ENCODE data around the gene RETREG1.

RETREG1 gene

GRCh38 chr5:16492398-16493140 is 124.2 kb downstream of the RETREG1 start:
- Histone ChIP-seq H3K27ac (ENCODE audit: low read length) (no peak overlapping the region), H3K9me3 (ENCODE audit: control insufficient read depth in 1 of 2, low read length in 2 of 2) (peaks cover 0 to 9% of the 10 kb centered on the region in 2 donors), H3K4me1 (ENCODE audit: control insufficient read depth in 1 of 2, insufficient read depth in 2 of 2, low read length in 2 of 2) (peaks cover 0 to 3% of the 10 kb centered on the region in 2 donors), H3K4me3 (ENCODE audit: low read depth in 1 of 2, low read length in 2 of 2) (no peak overlapping the region), H3K36me3 (ENCODE audit: control insufficient read depth in 1 of 2, insufficient read depth in 2 of 2, low read length in 2 of 2) (no peaks in the 10 kb centered on the region), H3K27me3 (ENCODE audit: low read depth, low read length) (no peaks in the 10 kb centered on the region)

DNA sequence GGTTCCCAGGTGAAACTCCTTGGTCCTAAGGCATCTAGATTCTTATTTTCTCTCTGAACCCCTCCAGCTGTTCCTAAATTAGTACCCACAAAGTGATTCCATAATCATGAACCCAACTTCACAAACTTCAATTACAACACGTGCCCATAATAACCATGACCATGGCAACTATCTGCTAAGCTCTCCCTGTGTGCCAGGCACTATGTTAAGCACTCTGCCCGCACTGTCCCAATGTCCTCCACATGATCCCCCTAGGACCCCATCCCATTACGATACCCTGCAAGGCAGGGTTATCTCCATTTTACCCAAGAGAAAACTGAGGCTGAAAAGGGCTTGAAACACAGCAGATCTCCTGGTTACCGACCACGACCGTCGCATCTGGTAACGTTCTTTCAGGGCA is 125.9 kb downstream of the RETREG1 start:
- Histone ChIP-seq H3K9me3 (ENCODE audit: control insufficient read depth in 1 of 2, low read length in 2 of 2) (peaks cover 0 to 5% of the 10 kb centered on the region in 2 donors), H3K27me3 (ENCODE audit: low read depth, low read length) (no peaks in the 10 kb centered on the region), H3K27ac (ENCODE audit: low read length) (no peak overlapping the region), H3K36me3 (ENCODE audit: control insufficient read depth in 1 of 2, insufficient read depth in 2 of 2, low read length in 2 of 2) (no peaks in the 10 kb centered on the region), H3K4me1 (ENCODE audit: control insufficient read depth in 1 of 2, insufficient read depth in 2 of 2, low read length in 2 of 2) (peaks cover 0 to 3% of the 10 kb centered on the region in 2 donors), H3K4me3 (ENCODE audit: low read depth in 1 of 2, low read length in 2 of 2) (no peak overlapping the region)

DNA sequence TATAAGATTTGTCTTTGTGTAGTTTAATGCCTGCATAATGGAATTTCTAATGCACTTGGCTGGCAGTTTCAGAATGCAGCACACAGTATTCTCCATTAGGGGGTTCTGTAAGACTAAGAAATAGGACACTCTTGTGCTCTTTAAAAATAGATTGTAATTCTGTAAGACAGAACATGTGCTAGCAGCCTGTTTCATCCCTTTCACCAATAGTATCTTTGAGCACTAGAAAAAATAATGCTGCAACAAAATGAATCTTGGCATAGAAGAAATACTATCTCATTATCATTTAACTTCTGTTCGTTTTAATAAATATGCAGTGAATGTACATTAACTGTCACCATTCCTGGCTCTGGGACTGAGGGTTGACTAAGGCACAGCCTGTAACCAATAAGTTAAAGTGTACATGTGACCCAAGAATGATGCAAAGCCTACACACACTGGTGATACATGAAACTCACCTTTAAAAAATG is 127.4 kb downstream of the RETREG1 start:
- Histone ChIP-seq H3K36me3 (ENCODE audit: control insufficient read depth in 1 of 2, insufficient read depth in 2 of 2, low read length in 2 of 2) (no peaks in the 10 kb centered on the region), H3K9me3 (ENCODE audit: control insufficient read depth in 1 of 2, low read length in 2 of 2) (no peaks in the 10 kb centered on the region), H3K4me3 (ENCODE audit: low read depth in 1 of 2, low read length in 2 of 2) (no peak overlapping the region), H3K27me3 (ENCODE audit: low read depth, low read length) (no peaks in the 10 kb centered on the region), H3K4me1 (ENCODE audit: control insufficient read depth in 1 of 2, insufficient read depth in 2 of 2, low read length in 2 of 2) (peaks cover 0 to 3% of the 10 kb centered on the region in 2 donors), H3K27ac (ENCODE audit: low read length) (no peak overlapping the region)

DNA sequence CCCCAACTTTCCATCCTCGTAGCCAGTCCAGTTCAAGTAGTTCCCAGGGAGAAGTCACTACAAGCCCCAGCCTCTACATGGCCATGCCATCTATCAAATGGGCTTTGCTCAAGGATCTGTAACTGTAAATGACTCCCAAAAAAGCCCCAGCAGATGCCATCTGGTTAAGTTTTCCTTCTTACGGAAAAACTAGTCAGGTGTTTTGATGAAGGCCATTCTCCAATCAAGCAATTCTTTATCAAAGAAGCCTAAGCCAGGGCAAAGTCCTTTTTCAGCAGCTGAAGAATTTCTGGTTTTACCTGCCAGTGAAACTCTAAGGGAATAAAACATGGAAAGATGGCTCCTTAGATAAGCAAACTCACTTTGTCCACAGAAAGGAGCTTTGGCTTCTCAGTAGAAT is 129.3 kb downstream of the RETREG1 start:
- H3K27ac ChIP-seq (ENCODE audit: low read length), result peak overlapping the region; percentile 16
- H3K36me3 ChIP-seq (ENCODE audit: control insufficient read depth in 1 of 2, insufficient read depth in 2 of 2, low read length in 2 of 2), result no peaks in the 10 kb centered on the region
- no peaks in the 10 kb centered on the region for H3K4me1 ChIP-seq (ENCODE audit: control insufficient read depth in 1 of 2, insufficient read depth in 2 of 2, low read length in 2 of 2)
- H3K9me3 ChIP-seq (ENCODE audit: control insufficient read depth in 1 of 2, low read length in 2 of 2), result no peaks in the 10 kb centered on the region
- H3K27me3 ChIP-seq (ENCODE audit: low read depth, low read length), result no peaks in the 10 kb centered on the region
- no peak overlapping the region for H3K4me3 ChIP-seq (ENCODE audit: low read depth in 1 of 2, low read length in 2 of 2)

GRCh38 chr5:16486711-16487111 is 130.1 kb downstream of the RETREG1 start:
- H3K4me3 ChIP-seq (ENCODE audit: low read depth in 1 of 2, low read length in 2 of 2), result no peak overlapping the region
- no peak overlapping the region for H3K27ac ChIP-seq (ENCODE audit: low read length)
- no peaks in the 10 kb centered on the region for H3K27me3 ChIP-seq (ENCODE audit: low read depth, low read length)
- H3K4me1 ChIP-seq (ENCODE audit: control insufficient read depth in 1 of 2, insufficient read depth in 2 of 2, low read length in 2 of 2), result no peaks in the 10 kb centered on the region
- H3K36me3 ChIP-seq (ENCODE audit: control insufficient read depth in 1 of 2, insufficient read depth in 2 of 2, low read length in 2 of 2), result no peaks in the 10 kb centered on the region
- no peaks in the 10 kb centered on the region for H3K9me3 ChIP-seq (ENCODE audit: control insufficient read depth in 1 of 2, low read length in 2 of 2)

DNA sequence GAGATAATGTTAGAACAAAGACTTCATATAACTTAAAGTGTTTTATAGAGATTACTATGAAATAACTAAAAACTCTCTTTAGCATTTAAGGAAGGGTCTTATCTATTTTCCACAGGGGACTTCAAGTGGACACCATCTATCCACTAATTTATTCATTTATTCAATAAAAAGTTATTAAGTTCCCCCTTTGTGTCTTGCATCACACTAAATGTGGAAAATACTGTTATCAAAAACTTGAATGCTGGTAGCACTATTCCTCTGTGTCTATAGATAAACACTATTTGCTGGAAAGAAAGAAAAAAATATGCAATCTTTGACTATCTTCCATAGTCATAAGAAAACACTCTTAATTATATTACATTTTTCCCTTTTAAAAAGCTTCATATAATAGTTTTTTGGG is 131.1 kb downstream of the RETREG1 start:
- Histone ChIP-seq H3K27ac (ENCODE audit: low read length) (no peak overlapping the region), H3K9me3 (ENCODE audit: control insufficient read depth in 1 of 2, low read length in 2 of 2) (no peaks in the 10 kb centered on the region), H3K27me3 (ENCODE audit: low read depth, low read length) (no peaks in the 10 kb centered on the region), H3K4me1 (ENCODE audit: control insufficient read depth in 1 of 2, insufficient read depth in 2 of 2, low read length in 2 of 2) (no peaks in the 10 kb centered on the region), H3K4me3 (ENCODE audit: low read depth in 1 of 2, low read length in 2 of 2) (no peak overlapping the region), H3K36me3 (ENCODE audit: control insufficient read depth in 1 of 2, insufficient read depth in 2 of 2, low read length in 2 of 2) (no peaks in the 10 kb centered on the region)

GRCh38 chr5:16484081-16484480 is 132.7 kb downstream of the RETREG1 start:
- Histone ChIP-seq H3K36me3 (ENCODE audit: control insufficient read depth in 1 of 2, insufficient read depth in 2 of 2, low read length in 2 of 2) (no peaks in the 10 kb centered on the region), H3K27me3 (ENCODE audit: low read depth, low read length) (no peaks in the 10 kb centered on the region), H3K27ac (ENCODE audit: low read length) (no peak overlapping the region), H3K4me1 (ENCODE audit: control insufficient read depth in 1 of 2, insufficient read depth in 2 of 2, low read length in 2 of 2) (no peaks in the 10 kb centered on the region), H3K4me3 (ENCODE audit: low read depth in 1 of 2, low read length in 2 of 2) (no peak overlapping the region), H3K9me3 (ENCODE audit: control insufficient read depth in 1 of 2, low read length in 2 of 2) (no peaks in the 10 kb centered on the region)

DNA sequence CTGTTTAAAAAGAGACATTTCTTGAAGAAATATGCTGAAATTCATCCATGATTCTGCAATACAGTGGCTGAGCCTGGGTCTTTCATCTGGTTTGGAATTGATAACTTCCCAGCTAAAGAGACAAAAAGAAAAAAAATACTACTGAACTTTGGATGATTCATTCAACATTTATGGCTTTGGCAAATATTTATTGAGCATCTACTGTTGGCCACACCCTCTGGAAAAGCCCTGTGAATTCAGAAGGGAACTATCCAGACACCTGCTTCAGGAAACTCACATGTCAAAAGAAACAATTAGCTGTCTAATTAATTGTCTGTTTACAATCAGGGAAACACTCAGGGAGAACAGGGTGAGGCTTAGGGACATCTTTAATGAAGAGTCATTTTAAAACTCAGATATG is 133.4 kb downstream of the RETREG1 start:
- Histone ChIP-seq H3K4me3 (ENCODE audit: low read depth in 1 of 2, low read length in 2 of 2) (no peak overlapping the region), H3K27me3 (ENCODE audit: low read depth, low read length) (no peaks in the 10 kb centered on the region), H3K4me1 (ENCODE audit: control insufficient read depth in 1 of 2, insufficient read depth in 2 of 2, low read length in 2 of 2) (no peaks in the 10 kb centered on the region), H3K36me3 (ENCODE audit: control insufficient read depth in 1 of 2, insufficient read depth in 2 of 2, low read length in 2 of 2) (no peaks in the 10 kb centered on the region), H3K9me3 (ENCODE audit: control insufficient read depth in 1 of 2, low read length in 2 of 2) (no peaks in the 10 kb centered on the region), H3K27ac (ENCODE audit: low read length) (no peak overlapping the region)

- no peak overlapping the region for H3K4me3 ChIP-seq (ENCODE audit: low read depth in 1 of 2, low read length in 2 of 2)
- no peaks in the 10 kb centered on the region for H3K36me3 ChIP-seq (ENCODE audit: control insufficient read depth in 1 of 2, insufficient read depth in 2 of 2, low read length in 2 of 2)
- H3K9me3 ChIP-seq (ENCODE audit: control insufficient read depth in 1 of 2, low read length in 2 of 2), result no peaks in the 10 kb centered on the region
- H3K27ac ChIP-seq (ENCODE audit: low read length), result no peak overlapping the region
- no peaks in the 10 kb centered on the region for H3K27me3 ChIP-seq (ENCODE audit: low read depth, low read length)
- no peaks in the 10 kb centered on the region for H3K4me1 ChIP-seq (ENCODE audit: control insufficient read depth in 1 of 2, insufficient read depth in 2 of 2, low read length in 2 of 2)
These were observed 133.9 kb downstream of the RETREG1 start for GRCh38 chr5:16482891-16483290.

DNA sequence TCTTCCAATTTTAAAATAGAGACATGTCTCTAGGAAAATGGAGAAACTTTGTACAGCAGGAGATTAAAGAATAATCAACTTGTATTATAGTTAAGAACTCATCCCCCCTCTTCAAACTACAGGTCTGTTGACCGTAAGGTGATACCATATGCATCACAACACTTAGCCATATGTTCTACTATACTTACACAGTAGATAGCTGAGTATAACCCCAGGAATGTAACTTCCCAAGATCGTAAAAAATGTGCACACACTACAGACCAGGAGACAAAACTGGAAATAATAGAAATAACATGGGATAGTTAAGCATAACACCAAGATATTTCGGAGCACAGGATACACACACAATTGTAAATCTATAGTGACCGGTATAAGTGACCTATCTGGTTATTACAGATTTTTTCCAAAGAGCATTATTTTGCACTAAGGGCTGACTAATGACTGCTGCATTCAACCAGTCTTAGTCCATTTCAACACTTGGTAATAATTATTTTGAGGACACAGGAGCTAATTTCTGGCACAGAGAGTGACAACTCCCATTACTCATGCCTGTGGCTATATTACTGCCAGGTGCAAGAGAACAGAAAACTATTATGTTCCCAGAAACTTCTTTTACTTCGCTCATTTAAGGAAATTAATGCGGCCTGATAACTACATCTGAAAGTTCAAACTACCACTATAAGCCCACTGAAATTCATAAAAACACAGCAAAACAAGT is 135.8 kb downstream of the RETREG1 start:
- Histone ChIP-seq H3K4me1 (ENCODE audit: control insufficient read depth in 1 of 2, insufficient read depth in 2 of 2, low read length in 2 of 2) (no peaks in the 10 kb centered on the region), H3K27ac (ENCODE audit: low read length) (no peak overlapping the region), H3K9me3 (ENCODE audit: control insufficient read depth in 1 of 2, low read length in 2 of 2) (no peaks in the 10 kb centered on the region), H3K27me3 (ENCODE audit: low read depth, low read length) (no peaks in the 10 kb centered on the region), H3K36me3 (ENCODE audit: control insufficient read depth in 1 of 2, insufficient read depth in 2 of 2, low read length in 2 of 2) (no peaks in the 10 kb centered on the region), H3K4me3 (ENCODE audit: low read depth in 1 of 2, low read length in 2 of 2) (no peak overlapping the region)

GRCh38 chr5:16480144-16480543 is 136.7 kb downstream of the RETREG1 start:
- H3K4me1 ChIP-seq (ENCODE audit: control insufficient read depth in 1 of 2, insufficient read depth in 2 of 2, low read length in 2 of 2), result no peaks in the 10 kb centered on the region
- H3K4me3 ChIP-seq (ENCODE audit: low read depth in 1 of 2, low read length in 2 of 2), result no peak overlapping the region
- H3K27me3 ChIP-seq (ENCODE audit: low read depth, low read length), result no peaks in the 10 kb centered on the region
- no peaks in the 10 kb centered on the region for H3K36me3 ChIP-seq (ENCODE audit: control insufficient read depth in 1 of 2, insufficient read depth in 2 of 2, low read length in 2 of 2)
- H3K9me3 ChIP-seq (ENCODE audit: control insufficient read depth in 1 of 2, low read length in 2 of 2), result no peaks in the 10 kb centered on the region
- H3K27ac ChIP-seq (ENCODE audit: low read length), result no peak overlapping the region

All from muscle layer of duodenum (tissue), 2 donors.